ENCODE data around the gene ITPK1.

Gene ITPK1

GRCh38 chr14:93100100-93100499, 15.6 kb downstream of the ITPK1 start:
- H3K79me2 ChIP-seq (ENCODE audit: low read length): peaks cover 14% of the 10 kb centered on the region; the same call in 1 of the 2 replicates
- no peak overlapping the region for H3K4me2 ChIP-seq (ENCODE audit: low read length)
- no peaks in the 10 kb centered on the region for H3K9me3 ChIP-seq (ENCODE audit: insufficient read depth, low read length)
- no peak overlapping the region for H2AFZ ChIP-seq (ENCODE audit: low read depth, low read length)
- peaks cover 17% of the 10 kb centered on the region for H3K4me1 ChIP-seq (ENCODE audit: low read length)
- peaks cover 7% of the 10 kb centered on the region; the same call in 1 of the 2 replicates for H4K20me1 ChIP-seq (ENCODE audit: insufficient read depth, low read length)
- no peak for TF ChIP-seq CTCF (IDR thresholded peaks at IDR 0.05; ENCODE audit: low read depth, low read length)
- no peak for TF ChIP-seq EZH2phosphoT487 (IDR thresholded peaks at IDR 0.05; ENCODE audit: low read depth)
- no peaks in the 10 kb centered on the region for H3K27me3 ChIP-seq (ENCODE audit: low read depth, low read length)
- no peak overlapping the region for H3K27ac ChIP-seq (ENCODE audit: low read length)
- no peak overlapping the region for H3K4me3 ChIP-seq (ENCODE audit: low read length)
- no peaks in the 10 kb centered on the region for H3K36me3 ChIP-seq (replicated peaks; ENCODE audit: low read depth, low read length)
- H3K9ac ChIP-seq (ENCODE audit: low read length): no peak overlapping the region

- Histone ChIP-seq H3K4me3 (ENCODE audit: low read length) (no peak overlapping the region), H3K79me2 (ENCODE audit: low read length) (peaks cover 13% of the 10 kb centered on the region; the same call in 1 of the 2 replicates), H4K20me1 (ENCODE audit: insufficient read depth, low read length) (peaks cover 3% of the 10 kb centered on the region; the same call in 1 of the 2 replicates), H3K4me2 (ENCODE audit: low read length) (no peak overlapping the region), H3K4me1 (ENCODE audit: low read length) (peaks cover 12% of the 10 kb centered on the region), H3K9ac (ENCODE audit: low read length) (no peak overlapping the region), H3K36me3 (replicated peaks; ENCODE audit: low read depth, low read length) (no peaks in the 10 kb centered on the region), H3K27ac (ENCODE audit: low read length) (no peak overlapping the region), H3K9me3 (ENCODE audit: insufficient read depth, low read length) (no peaks in the 10 kb centered on the region), H2AFZ (ENCODE audit: low read depth, low read length) (no peak overlapping the region), H3K27me3 (ENCODE audit: low read depth, low read length) (no peaks in the 10 kb centered on the region)
- no peak for TF ChIP-seq EZH2phosphoT487 (IDR thresholded peaks at IDR 0.05; ENCODE audit: low read depth)
- TF ChIP-seq CTCF (IDR thresholded peaks at IDR 0.05; ENCODE audit: low read depth, low read length): no peak
Observed at GRCh38 chr14:93099643-93100042, 16.1 kb downstream of the ITPK1 start.

- no peak overlapping the region for H3K4me2 ChIP-seq (ENCODE audit: low read length)
- H3K27me3 ChIP-seq (ENCODE audit: low read depth, low read length): no peaks in the 10 kb centered on the region
- H3K4me1 ChIP-seq (ENCODE audit: low read length): peaks cover 10% of the 10 kb centered on the region
- no peaks in the 10 kb centered on the region for H3K36me3 ChIP-seq (replicated peaks; ENCODE audit: low read depth, low read length)
- peaks cover 3% of the 10 kb centered on the region; the same call in 1 of the 2 replicates for H4K20me1 ChIP-seq (ENCODE audit: insufficient read depth, low read length)
- peaks cover 10% of the 10 kb centered on the region; the same call in 1 of the 2 replicates for H3K79me2 ChIP-seq (ENCODE audit: low read length)
- H2AFZ ChIP-seq (ENCODE audit: low read depth, low read length): no peak overlapping the region
- no peak overlapping the region for H3K9ac ChIP-seq (ENCODE audit: low read length)
- TF ChIP-seq EZH2phosphoT487 (IDR thresholded peaks at IDR 0.05; ENCODE audit: low read depth): no peak
- no peaks in the 10 kb centered on the region for H3K9me3 ChIP-seq (ENCODE audit: insufficient read depth, low read length)
- no peak overlapping the region for H3K4me3 ChIP-seq (ENCODE audit: low read length)
- no peak overlapping the region for H3K27ac ChIP-seq (ENCODE audit: low read length)
Observed at GRCh38 chr14:93099196-93099595, 16.5 kb downstream of the ITPK1 start.

GRCh38 chr14:93096691-93097322, 18.9 kb downstream of the ITPK1 start:
- Histone ChIP-seq H3K36me3 (replicated peaks; ENCODE audit: low read depth, low read length) (no peaks in the 10 kb centered on the region), H3K4me1 (ENCODE audit: low read length) (no peaks in the 10 kb centered on the region), H3K9me3 (ENCODE audit: insufficient read depth, low read length) (no peaks in the 10 kb centered on the region), H2AFZ (ENCODE audit: low read depth, low read length) (no peak overlapping the region), H3K9ac (ENCODE audit: low read length) (no peak overlapping the region), H3K27me3 (ENCODE audit: low read depth, low read length) (no peaks in the 10 kb centered on the region), H3K4me3 (ENCODE audit: low read length) (no peak overlapping the region), H3K4me2 (ENCODE audit: low read length) (no peak overlapping the region), H3K27ac (ENCODE audit: low read length) (no peak overlapping the region), H4K20me1 (ENCODE audit: insufficient read depth, low read length) (peaks cover 3% of the 10 kb centered on the region; the same call in 1 of the 2 replicates), H3K79me2 (ENCODE audit: low read length) (0 out of 2 replicates have a peak, but pooled peaks cover 5% of the 10 kb centered on the region)
- TF ChIP-seq CTCF (IDR thresholded peaks at IDR 0.05; ENCODE audit: low read depth, low read length) (no peak), EZH2phosphoT487 (IDR thresholded peaks at IDR 0.05; ENCODE audit: low read depth) (no peak)
